Activated CD8-positive, alpha-beta T cell treated with anti-CD3 and anti-CD28 coated beads, Interleukin-2, amount 10 ng/mL, durations not matched to agents 7 days and 5 days (primary cell): ENCODE results near the gene CACNA2D3. TPM values are rescaled to one million over a fixed set of nuclear protein-coding genes. Genes with fewer than 3 reads are reported as not detected.

ENCODE experiments used
- ATAC-seq: fragments of 150-1000 bp; cut with Tn5 transposase; one replicate; pipeline ENCODE4 v1.10.0; 2021; ENCODE audit warnings: moderate library complexity
- CTCF ChIA-PET: fragments of 350-600 bp; sonication (Branson Sonifier 250); formaldehyde crosslinking; loops from one replicate; lab custom pipeline; 2021; ENCODE audit warnings: antibody characterized with exemption; lab: Charles Lee
- POLR2A ChIA-PET: fragments of 350-600 bp; sonication (Branson Sonifier 250); formaldehyde crosslinking; loops from one replicate; lab custom pipeline; 2021; ENCODE audit warnings: antibody characterized with exemption; lab: Charles Lee
- DNase-seq: peaks from one replicate; pipeline ENCODE4 v3.0.0-alpha.2; 2020
- H3K27ac Mint-ChIP-seq: one replicate; pipeline ENCODE4 v1.8.0; 2021; ENCODE audit warnings: mild to moderate bottlenecking, mixed read lengths
- H3K27me3 Mint-ChIP-seq: one replicate; pipeline ENCODE4 v1.8.0; 2021; ENCODE audit warnings: low read depth, mixed read lengths
- H3K36me3 Mint-ChIP-seq: one replicate; pipeline ENCODE4 v1.8.0; 2021; ENCODE audit warnings: low read depth, mixed read lengths
- H3K4me1 Mint-ChIP-seq: one replicate; pipeline ENCODE4 v1.8.0; 2021; ENCODE audit warnings: low read depth, mixed read lengths
- H3K4me3 Mint-ChIP-seq: one replicate; pipeline ENCODE4 v1.8.0; 2021; ENCODE audit warnings: mild to moderate bottlenecking, mixed read lengths
- H3K9me3 Mint-ChIP-seq: one replicate; pipeline ENCODE4 v1.8.0; 2022; ENCODE audit warnings: mixed read lengths; ENCODE audit not compliant: insufficient read depth
- total RNA-seq, 2 experiments: library from RNA; stranded (reverse); gene quantifications; one replicate each; pipeline ENCODE4 v1.2.3, GENCODE V29; 2021

The CACNA2D3 gene
- total RNA-seq, 2 experiments from 2014 or later = not detected

GRCh38 chr3:54237109-54237508, 114.8 kb downstream of the CACNA2D3 start:
- no peak overlapping the region for H3K27ac Mint-ChIP-seq
- ATAC-seq = no peak
- CTCF ChIA-PET = no interaction called here
- no peaks in the 10 kb centered on the region for H3K27me3 Mint-ChIP-seq
- POLR2A ChIA-PET = no interaction called here
- no peaks in the 10 kb centered on the region for H3K4me1 Mint-ChIP-seq
- no peak overlapping the region for H3K4me3 Mint-ChIP-seq
- H3K36me3 Mint-ChIP-seq = no peaks in the 10 kb centered on the region
- DNase-seq = no peak
- H3K9me3 Mint-ChIP-seq = no peaks in the 10 kb centered on the region

DNA sequence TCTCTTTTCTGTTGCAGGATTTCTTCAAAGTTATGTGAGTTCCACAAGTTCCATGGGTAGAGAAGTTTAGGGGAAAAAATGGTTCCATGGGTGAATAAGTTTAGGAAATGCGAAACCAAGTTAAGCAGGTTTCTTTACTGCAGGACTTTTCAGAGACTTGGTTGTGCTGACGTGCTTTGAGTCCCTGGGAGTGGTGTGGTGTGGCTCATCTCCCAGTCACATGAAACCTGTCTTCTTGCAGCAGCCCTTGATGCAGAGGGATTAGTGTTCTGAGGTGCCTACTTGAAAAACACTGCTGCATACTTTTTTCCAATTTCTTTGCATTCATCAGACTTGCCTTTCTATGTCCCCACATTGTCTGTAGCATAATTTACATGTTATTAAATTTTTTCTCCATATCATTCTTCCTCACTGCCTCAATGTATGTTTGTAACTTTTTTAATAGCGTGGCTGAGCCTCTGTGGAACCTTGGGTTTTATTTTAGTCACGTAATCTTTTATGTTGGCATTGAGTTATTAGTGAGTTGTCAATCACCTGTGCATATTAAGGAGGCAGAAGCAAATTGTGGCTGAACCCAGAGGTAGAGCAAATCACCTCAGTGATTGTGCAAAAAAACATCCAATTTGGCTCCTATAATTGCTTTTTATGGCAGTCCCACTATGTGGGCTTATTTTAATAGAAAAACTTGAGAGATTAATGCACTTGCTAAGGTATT, 115.6 kb downstream of the CACNA2D3 start:
- Mint-ChIP-seq H3K27me3 (no peaks in the 10 kb centered on the region), H3K4me1 (no peaks in the 10 kb centered on the region), H3K9me3 (no peaks in the 10 kb centered on the region), H3K36me3 (no peaks in the 10 kb centered on the region), H3K4me3 (no peak overlapping the region), H3K27ac (no peak overlapping the region)
- ChIA-PET POLR2A (no interaction called here), CTCF (no interaction called here)
- no peak for DNase-seq
- ATAC-seq = no peak

GRCh38 chr3:54240309-54240708, 118.0 kb downstream of the CACNA2D3 start:
- no peak for DNase-seq
- no peak overlapping the region for H3K27ac Mint-ChIP-seq
- ChIA-PET CTCF (no interaction called here), POLR2A (no interaction called here)
- no peaks in the 10 kb centered on the region for H3K9me3 Mint-ChIP-seq
- no peaks in the 10 kb centered on the region for H3K27me3 Mint-ChIP-seq
- ATAC-seq = no peak
- no peaks in the 10 kb centered on the region for H3K4me1 Mint-ChIP-seq
- H3K4me3 Mint-ChIP-seq = no peak overlapping the region
- H3K36me3 Mint-ChIP-seq = no peaks in the 10 kb centered on the region

- H3K9me3 Mint-ChIP-seq = no peaks in the 10 kb centered on the region
- ChIA-PET CTCF (no interaction called here), POLR2A (no interaction called here)
- no peaks in the 10 kb centered on the region for H3K36me3 Mint-ChIP-seq
- DNase-seq (no peak), ATAC-seq (no peak)
- H3K4me1 Mint-ChIP-seq = no peaks in the 10 kb centered on the region
- no peak overlapping the region for H3K27ac Mint-ChIP-seq
- no peak overlapping the region for H3K4me3 Mint-ChIP-seq
- no peaks in the 10 kb centered on the region for H3K27me3 Mint-ChIP-seq
These were observed 120.9 kb downstream of the CACNA2D3 start for GRCh38 chr3:54243056-54243931.

DNA sequence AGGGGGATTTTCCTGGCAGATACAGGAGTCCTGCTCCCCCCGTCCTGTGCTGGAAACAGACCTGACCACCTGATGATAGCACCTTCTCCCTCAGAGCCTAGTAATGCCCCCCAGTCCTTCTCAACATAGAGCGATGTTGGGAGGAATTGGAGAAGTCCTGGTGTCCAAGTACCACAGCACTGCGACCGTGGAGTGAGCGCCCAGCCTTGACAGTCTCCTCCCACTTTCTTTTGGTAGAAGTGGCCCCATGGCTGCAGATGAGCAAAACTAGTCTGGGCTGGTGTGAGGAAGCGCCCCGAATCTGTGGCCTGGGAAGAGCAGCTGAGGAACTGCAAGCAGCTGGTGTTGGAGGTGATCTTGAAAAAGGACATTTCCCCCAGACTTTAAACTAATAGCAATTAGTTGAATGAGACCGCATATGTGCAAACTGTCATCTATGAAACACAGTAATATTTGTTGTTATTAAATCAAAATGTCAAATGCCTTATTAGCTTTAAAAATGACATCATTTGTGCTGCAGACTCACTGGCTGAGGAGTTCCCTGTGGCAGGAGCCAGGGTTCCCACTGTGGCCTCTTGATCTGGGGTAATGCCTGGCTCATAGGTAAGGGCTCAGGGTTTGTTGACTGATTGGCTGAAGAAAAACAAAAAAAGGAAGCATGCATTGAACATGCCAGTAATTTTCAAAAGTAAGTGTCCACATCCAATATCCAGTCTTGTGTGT, 121.8 kb downstream of the CACNA2D3 start:
- DNase-seq = no peak
- Mint-ChIP-seq H3K4me3 (no peak overlapping the region), H3K36me3 (no peaks in the 10 kb centered on the region), H3K27ac (no peak overlapping the region), H3K27me3 (no peaks in the 10 kb centered on the region), H3K4me1 (no peaks in the 10 kb centered on the region), H3K9me3 (no peaks in the 10 kb centered on the region)
- CTCF ChIA-PET = no interaction called here
- ATAC-seq = no peak
- POLR2A ChIA-PET = no interaction called here

DNA sequence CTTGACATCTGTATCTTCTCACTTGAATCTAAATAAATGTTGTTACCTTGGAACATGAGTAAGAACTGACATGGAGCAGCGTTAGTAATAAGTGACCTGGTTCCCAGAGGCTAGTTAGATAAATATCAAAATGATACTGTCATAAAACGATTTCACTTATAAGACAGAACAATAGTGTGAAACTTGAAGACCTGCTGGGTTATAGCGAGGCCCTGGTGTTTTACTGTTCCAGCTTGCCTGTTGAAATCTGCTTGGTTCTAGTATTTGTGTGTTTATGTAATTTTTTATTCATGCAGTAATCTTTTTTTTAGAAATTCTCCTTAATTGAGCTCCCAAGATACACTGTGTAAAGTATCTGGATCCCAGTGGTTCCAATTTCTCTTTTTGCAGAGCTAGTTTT, 129.4 kb downstream of the CACNA2D3 start:
- ATAC-seq = no peak
- POLR2A ChIA-PET = no interaction called here
- H3K4me3 Mint-ChIP-seq = no peak overlapping the region

DNA sequence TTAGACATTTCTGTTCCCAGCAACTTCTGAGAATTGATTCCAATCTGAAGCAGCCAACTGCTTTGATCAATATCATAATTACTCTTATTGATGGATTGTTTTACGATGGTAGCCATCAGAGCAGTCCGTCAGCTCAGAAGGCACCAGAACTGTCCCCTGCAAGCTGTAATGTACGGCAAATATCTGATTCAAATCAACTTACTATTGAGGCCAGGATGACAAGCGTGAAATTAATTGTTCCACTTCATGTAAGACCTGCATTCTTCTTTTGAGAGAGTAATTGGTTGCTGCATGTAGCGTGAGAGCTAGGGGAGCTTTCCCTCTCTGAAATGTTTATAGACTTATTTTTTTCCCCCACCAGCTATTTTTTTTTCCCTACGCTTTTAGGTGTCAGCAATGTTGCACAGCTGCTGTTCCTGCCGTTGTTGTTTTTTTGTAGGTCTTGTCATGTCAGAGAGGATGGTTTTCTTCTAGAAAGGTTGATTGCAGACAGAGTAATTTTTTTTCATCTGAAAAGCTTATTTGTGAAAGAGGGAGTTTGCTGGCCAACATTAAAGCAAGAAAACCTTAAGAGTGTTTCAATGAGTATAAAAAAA, 134.9 kb downstream of the CACNA2D3 start:
- Mint-ChIP-seq H3K27ac (no peak overlapping the region), H3K27me3 (peaks cover 3% of the 10 kb centered on the region), H3K36me3 (no peaks in the 10 kb centered on the region), H3K4me3 (no peak overlapping the region), H3K4me1 (peaks cover 3% of the 10 kb centered on the region), H3K9me3 (no peaks in the 10 kb centered on the region)
- ChIA-PET CTCF (no interaction called here), POLR2A (no interaction called here)
- no peak for DNase-seq
- no peak for ATAC-seq

More for the DNA sequence above, 129.4 kb downstream of the CACNA2D3 start:
- DNase-seq = no peak
- no peak overlapping the region for H3K27ac Mint-ChIP-seq
- CTCF ChIA-PET = no interaction called here
- no peaks in the 10 kb centered on the region for H3K36me3 Mint-ChIP-seq
- no peaks in the 10 kb centered on the region for H3K9me3 Mint-ChIP-seq
- no peaks in the 10 kb centered on the region for H3K4me1 Mint-ChIP-seq
- no peaks in the 10 kb centered on the region for H3K27me3 Mint-ChIP-seq

DNA sequence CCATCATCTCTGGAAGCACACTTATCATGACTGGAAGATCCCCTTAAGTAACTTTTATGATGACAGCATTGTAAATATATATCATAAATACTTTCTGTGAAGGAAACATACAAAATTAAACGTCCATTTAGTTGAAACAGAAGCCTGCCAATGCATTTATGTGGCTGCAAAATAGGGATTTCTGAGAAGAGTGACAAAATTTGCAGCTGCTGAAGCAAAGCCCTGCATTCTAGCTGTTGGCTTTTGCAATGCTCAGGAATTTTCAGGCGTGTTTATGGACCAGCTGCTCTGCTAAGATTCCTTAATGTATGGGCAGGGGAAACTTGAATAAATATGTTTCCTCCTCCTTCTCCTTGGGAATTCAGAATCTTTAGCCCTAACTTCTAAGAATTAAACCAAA, 137.3 kb downstream of the CACNA2D3 start:
- Mint-ChIP-seq H3K4me1 (peaks cover 3% of the 10 kb centered on the region), H3K27ac (no peak overlapping the region), H3K9me3 (no peaks in the 10 kb centered on the region), H3K27me3 (peaks cover 3% of the 10 kb centered on the region), H3K4me3 (no peak overlapping the region), H3K36me3 (no peaks in the 10 kb centered on the region)
- POLR2A ChIA-PET = no interaction called here
- CTCF ChIA-PET = no interaction called here
- DNase-seq (no peak), ATAC-seq (no peak)

DNA sequence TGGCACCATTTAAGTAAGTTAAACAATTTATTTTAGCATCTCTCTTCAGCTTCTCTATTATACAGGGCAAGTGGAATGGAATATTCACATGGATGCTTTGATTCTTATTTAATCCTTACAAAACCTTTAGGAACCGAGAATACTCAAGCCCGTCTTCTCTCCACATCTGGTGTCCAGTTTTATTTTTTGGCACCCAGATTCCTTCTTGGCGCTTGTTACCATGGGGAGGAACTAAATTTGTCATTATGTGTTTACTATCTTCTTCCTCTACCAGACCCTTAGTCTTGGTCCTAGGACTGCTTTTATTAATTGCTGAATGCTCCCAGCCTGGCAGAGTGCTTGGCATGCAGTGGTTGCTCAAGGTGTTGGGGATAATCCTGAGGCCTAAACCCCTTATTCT, 138.8 kb downstream of the CACNA2D3 start:
- H3K27ac Mint-ChIP-seq = no peak overlapping the region
- no peak overlapping the region for H3K4me3 Mint-ChIP-seq
- peaks cover 3% of the 10 kb centered on the region for H3K27me3 Mint-ChIP-seq
- ChIA-PET POLR2A (no interaction called here), CTCF (no interaction called here)
- no peaks in the 10 kb centered on the region for H3K36me3 Mint-ChIP-seq
- ATAC-seq = no peak
- no peaks in the 10 kb centered on the region for H3K9me3 Mint-ChIP-seq
- H3K4me1 Mint-ChIP-seq = peaks cover 3% of the 10 kb centered on the region
- no peak for DNase-seq

DNA sequence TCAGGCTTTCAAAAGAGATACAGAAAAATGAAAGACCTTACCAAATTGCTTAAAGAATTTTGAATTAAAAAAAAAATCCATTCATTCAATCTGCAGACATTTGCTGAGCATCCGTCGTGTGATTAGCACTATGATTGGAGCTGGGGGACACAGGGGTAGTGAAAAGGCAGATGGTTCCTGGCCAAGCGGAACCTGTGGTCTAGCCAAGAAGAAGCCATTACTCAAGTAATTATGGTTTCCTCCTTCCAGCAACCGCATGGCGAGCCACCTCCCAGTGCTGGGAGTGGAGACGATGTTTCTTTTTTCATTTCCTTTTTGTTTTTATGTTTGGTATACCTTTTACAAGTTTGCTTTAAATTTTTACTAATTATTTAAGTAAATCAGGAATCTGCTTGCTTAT, 140.2 kb downstream of the CACNA2D3 start:
- ATAC-seq = no peak
- H3K4me3 Mint-ChIP-seq = no peak overlapping the region
- DNase-seq = no peak
- peaks cover 3% of the 10 kb centered on the region for H3K27me3 Mint-ChIP-seq
- CTCF ChIA-PET = no interaction called here
- no peaks in the 10 kb centered on the region for H3K9me3 Mint-ChIP-seq
- peaks cover 3% of the 10 kb centered on the region for H3K4me1 Mint-ChIP-seq
- POLR2A ChIA-PET = no interaction called here
- no peaks in the 10 kb centered on the region for H3K36me3 Mint-ChIP-seq
- H3K27ac Mint-ChIP-seq = no peak overlapping the region

- Mint-ChIP-seq H3K9me3 (no peaks in the 10 kb centered on the region), H3K4me1 (peaks cover 3% of the 10 kb centered on the region), H3K27me3 (peaks cover 3% of the 10 kb centered on the region), H3K4me3 (no peak overlapping the region), H3K36me3 (no peaks in the 10 kb centered on the region), H3K27ac (no peak overlapping the region)
- no peak for ATAC-seq
- CTCF ChIA-PET = no interaction called here
- POLR2A ChIA-PET = no interaction called here
- no peak for DNase-seq
These were observed 140.6 kb downstream of the CACNA2D3 start for GRCh38 chr3:54262946-54263345.

- Mint-ChIP-seq H3K27ac (no peak overlapping the region), H3K36me3 (no peaks in the 10 kb centered on the region), H3K27me3 (peaks cover 3% of the 10 kb centered on the region), H3K9me3 (no peaks in the 10 kb centered on the region), H3K4me3 (no peak overlapping the region), H3K4me1 (peaks cover 3% of the 10 kb centered on the region)
- ChIA-PET POLR2A (no interaction called here), CTCF (no interaction called here)
- ATAC-seq (no peak), DNase-seq (no peak)
These were observed 141.7 kb downstream of the CACNA2D3 start for GRCh38 chr3:54264050-54264449.
